Measurements from ENCODE around the gene PUSL1.

The PUSL1 gene

GRCh38 chr1:1262758-1263157 is 45.6 kb upstream of the PUSL1 start:
- H3K4me3 ChIP-seq (ENCODE audit: low read length) = no peak overlapping the region
- no peak for TF ChIP-seq CTCF (IDR thresholded peaks at IDR 0.05; ENCODE audit: insufficient read depth, low read depth, low read length, missing control alignments)
- no peak for DNase-seq (ENCODE audit: low read depth)

- DNase-seq (ENCODE audit: low read depth) = no peak
- TF ChIP-seq CTCF (IDR thresholded peaks at IDR 0.05; ENCODE audit: insufficient read depth, low read depth, low read length, missing control alignments) = no peak
- no peak overlapping the region for H3K4me3 ChIP-seq (ENCODE audit: low read length)
Measured at GRCh38 chr1:1264026-1264425, 44.4 kb upstream of the PUSL1 start.

DNA sequence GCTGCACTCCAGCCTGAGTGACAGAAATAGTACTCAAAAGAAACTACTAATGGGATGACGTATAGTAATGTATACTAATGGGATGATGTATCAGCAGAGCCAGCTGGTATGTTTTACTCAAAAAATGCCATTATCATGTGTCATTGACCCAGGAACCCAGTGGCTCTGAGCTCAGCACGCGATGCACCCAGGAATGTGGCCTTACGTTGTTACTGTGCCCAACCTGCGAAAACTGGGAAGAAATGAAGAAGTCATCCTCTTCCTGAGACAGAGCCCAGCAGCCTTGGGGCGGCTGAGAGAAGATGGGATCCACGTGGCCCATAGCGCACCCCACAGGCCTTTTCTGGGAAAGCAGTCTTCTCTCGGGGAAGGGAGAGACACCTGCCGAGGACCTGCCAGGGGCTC is 43.5 kb upstream of the PUSL1 start:
- peak; percentile 96 for DNase-seq (ENCODE audit: low read depth)
- H3K4me3 ChIP-seq (ENCODE audit: low read length) = no peak overlapping the region

GRCh38 chr1:1267488-1268283 is 40.7 kb upstream of the PUSL1 start:
- TF ChIP-seq CTCF (IDR thresholded peaks at IDR 0.05; ENCODE audit: insufficient read depth, low read depth, low read length, missing control alignments) = no peak
- H3K4me3 ChIP-seq (ENCODE audit: low read length) = no peak overlapping the region
- DNase-seq (ENCODE audit: low read depth) = no peak

More for the DNA sequence above, 43.5 kb upstream of the PUSL1 start:
- peak; percentile 41 for TF ChIP-seq CTCF (IDR thresholded peaks at IDR 0.05; ENCODE audit: insufficient read depth, low read depth, low read length, missing control alignments)

- DNase-seq (ENCODE audit: low read depth) = no peak
- no peak for TF ChIP-seq CTCF (IDR thresholded peaks at IDR 0.05; ENCODE audit: insufficient read depth, low read depth, low read length, missing control alignments)
- H3K4me3 ChIP-seq (ENCODE audit: low read length) = no peak overlapping the region
Measured at GRCh38 chr1:1268284-1268682, 40.1 kb upstream of the PUSL1 start.

- no peak for DNase-seq (ENCODE audit: low read depth)
- H3K4me3 ChIP-seq (ENCODE audit: low read length) = no peak overlapping the region
- TF ChIP-seq CTCF (IDR thresholded peaks at IDR 0.05; ENCODE audit: insufficient read depth, low read depth, low read length, missing control alignments) = no peak
Measured at GRCh38 chr1:1270813-1271212, 37.6 kb upstream of the PUSL1 start.

All from epithelial cell of esophagus (primary cell).